HCT116 (cell line): Measurements from ENCODE around the gene CNDP2. TPM values are rescaled to one million over a fixed set of nuclear protein-coding genes. Genes with fewer than 3 reads are reported as not detected.

ENCODE experiments used
- ATAC-seq: fragments of 200-7000 bp; cut with Tn5 transposase; 2 replicates; pipeline ENCODE4 v1.9.1; 2020; ENCODE audit warnings: mild to moderate bottlenecking, moderate library complexity
- BruUV-seq: library from RNA; stranded (reverse); fragments of 400-500 nt; replicated peaks from 2 replicates; lab custom pipeline; 2021; lab: Mats Ljungman, UMichigan
- CTCF ChIA-PET: fragments of 300-600 bp; sonication (Branson Sonifier 250); formaldehyde crosslinking; loops from one replicate; lab custom pipeline; 2021; ENCODE audit warnings: antibody characterized with exemption; lab: Charles Lee
- POLR2A ChIA-PET: fragments of 300-600, 350-600 bp; sonication (Branson Sonifier 250); formaldehyde crosslinking; loops from one replicate; lab custom pipeline; 2021; ENCODE audit warnings: antibody characterized with exemption; lab: Charles Lee
- RAD21 ChIA-PET, 2 experiments: fragments of 300-600 bp; sonication (Branson Sonifier 250); formaldehyde crosslinking; loops; one replicate each; lab custom pipeline; 2023; ENCODE audit warnings: low total read pairs in 2 of 2; ENCODE audit not compliant: uncharacterized antibody in 2 of 2, unreplicated experiment in 2 of 2, low non-redundant PET in 1 of 2; lab: Charles Lee
- DNase-seq: peaks from one replicate; pipeline ENCODE4 v3.0.0-alpha.2; 2010; ENCODE audit warnings: low read depth, low spot score
- H2AFZ ChIP-seq: fragments of 200-600 bp; shearing (Covaris generic), sonication (generic); 2 replicates; pipeline ENCODE4 v1.6.1; 2017; ENCODE audit warnings: low read depth, mixed run types, mixed read lengths, antibody characterized with exemption, low read length; ENCODE audit not compliant: poor library complexity, severe bottlenecking
- H3K27ac ChIP-seq: 2 replicates; pipeline ENCODE4 v1.5.1; 2012; ENCODE audit warnings: low read depth, low read length
- H3K27me3 ChIP-seq: fragments of 200-600 bp; sonication (generic); 2 replicates; pipeline ENCODE4 v1.6.1; 2016; ENCODE audit warnings: mixed run types, low read length, mixed read lengths; ENCODE audit not compliant: insufficient read depth
- H3K36me3 ChIP-seq, 2 experiments: fragments of 200-500 bp in 1 of 2; fragments of 200-600 bp in 1 of 2; sonication (Bioruptor generic) in 1 of 2; sonication (generic) in 1 of 2; 2 replicates each; pipeline versions ENCODE4 v1.5.1 to v1.6.1; 2014 to 2016; ENCODE audit warnings: low read length in 2 of 2, inconsistent platforms in 1 of 2, mixed read lengths in 1 of 2, mixed run types in 1 of 2; ENCODE audit not compliant: insufficient read depth in 2 of 2, control insufficient read depth in 1 of 2
- H3K4me1 ChIP-seq, 2 experiments: fragments of 200-600 bp in 1 of 2; sonication (generic) in 1 of 2; 2 replicates each; pipeline versions ENCODE4 v1.5.1 to v1.6.1; 2012 to 2017; ENCODE audit warnings: low read length in 2 of 2, inconsistent platforms in 1 of 2, mild to moderate bottlenecking in 1 of 2, mixed read lengths in 1 of 2, mixed run types in 1 of 2, moderate library complexity in 1 of 2; ENCODE audit not compliant: insufficient read depth in 2 of 2, control insufficient read depth in 1 of 2
- H3K4me2 ChIP-seq: fragments of 200-600 bp; sonication (generic); 2 replicates; pipeline ENCODE4 v1.6.1; 2017; ENCODE audit warnings: mixed run types, low read length, mixed read lengths
- H3K4me3 ChIP-seq, 2 experiments: fragments of 200-600 bp in 1 of 2; sonication (generic) in 1 of 2; replicated peaks in 1 of 2; 2 replicates each; pipeline ENCODE4 v1.5.1; 2011 to 2016; ENCODE audit warnings: low read length in 2 of 2, control low read depth in 1 of 2, low read depth in 1 of 2, mild to moderate bottlenecking in 1 of 2, mixed read lengths in 1 of 2, mixed run types in 1 of 2
- H3K79me2 ChIP-seq: fragments of 200-600 bp; sonication (generic); 2 replicates; pipeline ENCODE4 v1.6.1; 2017; ENCODE audit warnings: mild to moderate bottlenecking, mixed run types, low read length, moderate library complexity, mixed read lengths; ENCODE audit not compliant: insufficient read depth
- H3K9ac ChIP-seq: fragments of 200-600 bp; sonication (generic); 2 replicates; pipeline ENCODE4 v1.6.1; 2016; ENCODE audit warnings: low read length, mixed read lengths
- H3K9me2 ChIP-seq: fragments of 200-600 bp; sonication (generic), shearing (Covaris generic); 2 replicates; pipeline ENCODE4 v1.6.1; 2017; ENCODE audit warnings: mixed run types, mild to moderate bottlenecking, moderate library complexity; ENCODE audit not compliant: insufficient read depth
- H3K9me3 ChIP-seq, 2 experiments: fragments of 200-500 bp in 1 of 2; fragments of 200-600 bp in 1 of 2; sonication (Bioruptor generic) in 1 of 2; sonication (generic) in 1 of 2; 2 replicates each; pipeline ENCODE4 v1.6.1; 2014 to 2017; ENCODE audit warnings: low read length in 2 of 2, mixed read lengths in 2 of 2, inconsistent platforms in 1 of 2, low read depth in 1 of 2, mild to moderate bottlenecking in 1 of 2, mixed run types in 1 of 2, moderate library complexity in 1 of 2; ENCODE audit not compliant: control insufficient read depth in 1 of 2, insufficient read depth in 1 of 2
- H4K20me1 ChIP-seq: fragments of 200-600 bp; sonication (generic), shearing (Covaris generic); 2 replicates; pipeline ENCODE4 v1.6.1; 2017; ENCODE audit warnings: mixed run types, mild to moderate bottlenecking, moderate library complexity; ENCODE audit not compliant: insufficient read depth
- ATF3 ChIP-seq: IDR thresholded peaks from 2 replicates; pipeline ENCODE4 v1.6.1; 2012
- CEBPB ChIP-seq: IDR thresholded peaks from 2 replicates; pipeline ENCODE4 v1.6.1; 2012; ENCODE audit warnings: low read depth
- CTCF ChIP-seq, 3 experiments: fragments of 200-600 bp in 1 of 3; sonication (generic) in 1 of 3; IDR thresholded peaks in 2 of 3; conservative IDR thresholded peaks in 1 of 3; 2 replicates each; pipeline ENCODE4 v1.5.1; 2012 to 2017; ENCODE audit warnings: low read depth in 2 of 3, low read length in 2 of 3, antibody characterized with exemption in 1 of 3, borderline replicate concordance in 1 of 3, control low read depth in 1 of 3, mild to moderate bottlenecking in 1 of 3, mixed read lengths in 1 of 3, mixed run types in 1 of 3, moderate library complexity in 1 of 3; ENCODE audit not compliant: insufficient read depth in 1 of 3
- ELF1 ChIP-seq: IDR thresholded peaks from 2 replicates; pipeline ENCODE4 v1.6.1; 2012; ENCODE audit warnings: low read depth, borderline replicate concordance
- EZH2 ChIP-seq: fragments of 200-600 bp; sonication (generic); IDR thresholded peaks from 2 replicates; pipeline ENCODE4 v1.6.1; 2017; ENCODE audit warnings: antibody characterized with exemption, mixed run types
- EZH2phosphoT487 ChIP-seq: fragments of 200-600 bp; IDR thresholded peaks from 2 replicates; pipeline ENCODE4 v1.6.1; 2018; ENCODE audit warnings: antibody characterized with exemption, borderline replicate concordance
- MAX ChIP-seq: IDR thresholded peaks from 2 replicates; pipeline ENCODE4 v1.6.1; 2012
- POLR2A ChIP-seq: IDR thresholded peaks from 2 replicates; pipeline ENCODE4 v1.7.0; 2011; ENCODE audit warnings: borderline replicate concordance; ENCODE audit not compliant: insufficient read depth, insufficient read length; ENCODE audit errors: extremely low read depth
- RAD21 ChIP-seq: IDR thresholded peaks from 2 replicates; pipeline ENCODE4 v1.6.1; 2012; ENCODE audit warnings: low read depth, mild to moderate bottlenecking
- SRF ChIP-seq: IDR thresholded peaks from 2 replicates; pipeline ENCODE4 v1.6.1; 2012; ENCODE audit warnings: low read depth
- intact Hi-C: fragments of 100-400 bp; cut with micrococcal nuclease; formaldehyde crosslinking; loops from 2 replicates; pipeline ENCODE4 v1.10.0; 2022
- total RNA-seq: library from RNA; stranded (reverse); gene quantifications from one replicate; pipeline ENCODE4 v1.2.1, GENCODE V29; 2021; ENCODE audit not compliant: unreplicated experiment

The CNDP2 gene
- total RNA-seq, 1 experiment from 2014 or later, result 112 TPM

- H3K27ac ChIP-seq, result no peak overlapping the region
- H3K4me2 ChIP-seq, result no peak overlapping the region
- ChIA-PET RAD21 (interaction anchor here in 1 of 2 experiments (1.1 kb wide), 1 partner anchor 11 kb away, joined by 3 read pairs; no protein-coding TSS in a partner anchor), POLR2A (no interaction called here), CTCF (interaction anchor here (1.2 kb wide), 1 partner anchor 69 kb away, joined by 3 read pairs; no protein-coding TSS in a partner anchor)
- TF ChIP-seq EZH2, result no peak
- TF ChIP-seq RAD21, result no peak
- TF ChIP-seq POLR2A, result no peak
- TF ChIP-seq CEBPB, result no peak
- no peak for TF ChIP-seq ATF3
- no peak for TF ChIP-seq SRF
- no peak for TF ChIP-seq EZH2phosphoT487
- no peak for TF ChIP-seq CTCF (IDR thresholded peaks at IDR 0.05 in 2 of 3, conservative IDR thresholded peaks at IDR 0.05 in 1 of 3; ENCODE audit: borderline replicate concordance in 1 of 3, insufficient read depth in 1 of 3, low read depth in 2 of 3, low read length in 2 of 3)
- no peak for TF ChIP-seq MAX
- no peak for TF ChIP-seq ELF1
- no TSS peak for BruUV-seq
- peaks cover 12% of the 10 kb centered on the region; the same call in 1 of the 2 replicates for H3K27me3 ChIP-seq
- H3K36me3 ChIP-seq, result no peaks in the 10 kb centered on the region
- H3K9me2 ChIP-seq, result no peaks in the 10 kb centered on the region
- no peak overlapping the region for H3K9ac ChIP-seq
- no peaks in the 10 kb centered on the region for H3K9me3 ChIP-seq
- no peak overlapping the region for H3K4me3 ChIP-seq
- DNase-seq (no peak), ATAC-seq (no peak)
- intact Hi-C loops, result no loop called here
- H2AFZ ChIP-seq, result no peak overlapping the region
- no peaks in the 10 kb centered on the region for H4K20me1 ChIP-seq
- no peaks in the 10 kb centered on the region for H3K4me1 ChIP-seq
- no peaks in the 10 kb centered on the region for H3K79me2 ChIP-seq
Measured at GRCh38 chr18:74562131-74562730, 66.1 kb downstream of the CNDP2 start.
